Mesenchymal stem cell (in vitro differentiated cells and primary cell): ENCODE measurements around the gene KSR1.
"Not testable (repeated sequence)": the region's sequence is repeated elsewhere in the genome, so short reads cannot be mapped to it uniquely, and the experiment has no call there.

ENCODE experiments used
- DNase-seq: peaks from one replicate; pipeline ENCODE4 v3.0.0-alpha.2; 2013
- H2AFZ ChIP-seq: one replicate; pipeline ENCODE4 v1.6.1; 2013; ENCODE audit warnings: low read depth, mild to moderate bottlenecking, control low read depth, inconsistent platforms, low read length, moderate library complexity
- H2AK5ac ChIP-seq: 2 replicates; pipeline ENCODE4 v1.6.1; 2013; ENCODE audit warnings: low read length, moderate library complexity, mild to moderate bottlenecking, inconsistent platforms; ENCODE audit not compliant: severe bottlenecking
- H2BK120ac ChIP-seq: one replicate; pipeline ENCODE4 v1.6.1; 2013; ENCODE audit warnings: low read depth, mild to moderate bottlenecking, inconsistent platforms, low read length, moderate library complexity
- H2BK12ac ChIP-seq, 2 experiments: one replicate each; pipeline ENCODE4 v1.6.1; 2013; ENCODE audit warnings: inconsistent platforms in 2 of 2, low read length in 2 of 2, mild to moderate bottlenecking in 2 of 2, moderate library complexity in 2 of 2, control low read depth in 1 of 2
- H2BK15ac ChIP-seq: one replicate; pipeline ENCODE4 v1.6.1; 2013; ENCODE audit warnings: mild to moderate bottlenecking, low read depth, inconsistent platforms; ENCODE audit not compliant: poor library complexity, severe bottlenecking
- H2BK5ac ChIP-seq: 2 replicates; pipeline ENCODE4 v1.6.1; 2013; ENCODE audit warnings: low read depth, mild to moderate bottlenecking, low read length, control low read depth, inconsistent platforms; ENCODE audit not compliant: poor library complexity, severe bottlenecking
- H3K14ac ChIP-seq, 2 experiments: one replicate each; pipeline ENCODE4 v1.6.1; 2013; ENCODE audit warnings: inconsistent platforms in 2 of 2, low read length in 2 of 2, control low read depth in 1 of 2, mild to moderate bottlenecking in 1 of 2, moderate library complexity in 1 of 2
- H3K18ac ChIP-seq, 2 experiments: one replicate each; pipeline ENCODE4 v1.6.1; 2013; ENCODE audit warnings: inconsistent platforms in 2 of 2, low read length in 2 of 2, control low read depth in 1 of 2, low read depth in 1 of 2, mild to moderate bottlenecking in 1 of 2
- H3K23ac ChIP-seq, 2 experiments: one replicate each; pipeline ENCODE4 v1.6.1; 2013; ENCODE audit warnings: inconsistent platforms in 2 of 2, low read length in 2 of 2, mild to moderate bottlenecking in 2 of 2, moderate library complexity in 2 of 2, control low read depth in 1 of 2
- H3K27ac ChIP-seq: 2 replicates; pipeline ENCODE4 v1.5.1; 2013; ENCODE audit warnings: mild to moderate bottlenecking, moderate library complexity, low read length, control low read depth, inconsistent platforms; ENCODE audit not compliant: poor library complexity, severe bottlenecking
- H3K27me3 ChIP-seq, 2 experiments: 2 replicates each; pipeline versions ENCODE4 v1.6.1 to v1.7.0; 2013; ENCODE audit warnings: low read length in 2 of 2, mild to moderate bottlenecking in 2 of 2, moderate library complexity in 2 of 2, control low read depth in 1 of 2, inconsistent platforms in 1 of 2; ENCODE audit not compliant: control insufficient read depth in 1 of 2, insufficient read depth in 1 of 2
- H3K36me3 ChIP-seq, 2 experiments: 2 replicates each; pipeline versions ENCODE4 v1.6.1 to v1.7.0; 2013; ENCODE audit warnings: low read length in 2 of 2, control low read depth in 1 of 2, inconsistent platforms in 1 of 2, low read depth in 1 of 2, mild to moderate bottlenecking in 1 of 2; ENCODE audit not compliant: insufficient read depth in 2 of 2, control insufficient read depth in 1 of 2
- H3K4ac ChIP-seq, 2 experiments: one replicate each; pipeline ENCODE4 v1.6.1; 2013; ENCODE audit warnings: inconsistent platforms in 2 of 2, low read length in 2 of 2, mild to moderate bottlenecking in 2 of 2, moderate library complexity in 2 of 2, control low read depth in 1 of 2, low read depth in 1 of 2
- H3K4me1 ChIP-seq: 2 replicates; pipeline ENCODE4 v1.6.1; 2013; ENCODE audit warnings: low read depth, low read length, control low read depth; ENCODE audit not compliant: control insufficient read depth, insufficient read depth
- H3K4me2 ChIP-seq: 2 replicates; pipeline ENCODE4 v1.6.1; 2013; ENCODE audit warnings: low read length, mild to moderate bottlenecking, inconsistent platforms; ENCODE audit not compliant: poor library complexity, severe bottlenecking
- H3K4me3 ChIP-seq, 2 experiments: 2 replicates each; pipeline versions ENCODE4 v1.5.1 to v1.7.0; 2013; ENCODE audit warnings: low read length in 2 of 2, mild to moderate bottlenecking in 2 of 2, control low read depth in 1 of 2, low read depth in 1 of 2; ENCODE audit not compliant: insufficient read depth in 1 of 2
- H3K79me1 ChIP-seq: replicated peaks from 2 replicates; pipeline ENCODE4 v1.6.1; 2013; ENCODE audit warnings: mild to moderate bottlenecking, control low read depth, low read length, inconsistent platforms; ENCODE audit not compliant: poor library complexity, severe bottlenecking
- H3K9ac ChIP-seq: 2 replicates; pipeline ENCODE4 v1.7.0; 2013; ENCODE audit warnings: mild to moderate bottlenecking, low read length, moderate library complexity
- H3K9me3 ChIP-seq: 2 replicates; pipeline ENCODE4 v1.7.0; 2013; ENCODE audit warnings: mild to moderate bottlenecking, low read length; ENCODE audit not compliant: control insufficient read depth
- H4K8ac ChIP-seq: one replicate; pipeline ENCODE4 v1.6.1; 2013; ENCODE audit warnings: inconsistent platforms, mild to moderate bottlenecking, low read length, moderate library complexity
- H4K91ac ChIP-seq: one replicate; pipeline ENCODE4 v1.6.1; 2013; ENCODE audit warnings: mild to moderate bottlenecking, low read length, inconsistent platforms
- WGBS: methylation state at CpG from one replicate; pipeline ENCODE4 v1.1.7; 2013; ENCODE audit warnings: mixed read lengths; 5-methylcytosine and 5-hydroxymethylcytosine counted together

Gene KSR1

DNA sequence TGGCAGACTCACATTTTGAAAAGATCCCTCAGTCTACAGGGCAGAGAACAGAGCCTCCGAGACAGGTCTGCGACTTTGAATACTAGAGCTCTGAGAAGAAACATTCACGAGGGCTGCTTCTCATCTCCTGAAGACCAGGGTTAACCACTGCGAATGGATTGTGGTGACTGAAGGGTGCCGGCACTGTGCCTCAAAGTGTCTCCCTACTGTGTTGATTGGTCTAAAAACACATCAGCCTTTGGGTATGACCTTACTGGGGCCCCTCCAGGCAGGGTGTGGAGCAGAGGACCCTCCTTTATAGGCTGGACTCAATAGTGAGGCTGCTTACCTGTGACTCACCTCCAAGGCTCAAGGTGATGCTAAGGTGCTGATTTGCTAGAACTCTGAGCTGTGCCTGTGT lies 172.1 kb downstream of the KSR1 start:
- no peak overlapping the region for H3K27ac ChIP-seq
- peaks cover 17 to 35% of the 10 kb centered on the region in 2 experiments for H3K36me3 ChIP-seq
- H3K4me1 ChIP-seq, result peaks cover 13% of the 10 kb centered on the region
- H3K79me1 ChIP-seq, result no peaks in the 10 kb centered on the region
- H3K4me3 ChIP-seq, result no peak overlapping the region
- H3K18ac ChIP-seq, result no peak overlapping the region
- no peak overlapping the region for H4K8ac ChIP-seq
- H3K4me2 ChIP-seq, result no peak overlapping the region
- H2BK120ac ChIP-seq, result no peak overlapping the region
- H2BK15ac ChIP-seq, result no peak overlapping the region
- no peak overlapping the region for H3K14ac ChIP-seq
- no peaks in the 10 kb centered on the region for H3K27me3 ChIP-seq
- H4K91ac ChIP-seq, result no peak overlapping the region
- WGBS, result 96% methylated on average over 5 of the region's 5 CpGs
- H3K23ac ChIP-seq, result no peak overlapping the region
- no peak overlapping the region for H3K9ac ChIP-seq
- H3K4ac ChIP-seq, result no peak overlapping the region
- H2AK5ac ChIP-seq, result no peak overlapping the region
- H3K9me3 ChIP-seq, result no peaks in the 10 kb centered on the region
- H2BK12ac ChIP-seq, result no peak overlapping the region
- no peak overlapping the region for H2BK5ac ChIP-seq
- DNase-seq, result no peak
- H2AFZ ChIP-seq, result no peak overlapping the region

DNA sequence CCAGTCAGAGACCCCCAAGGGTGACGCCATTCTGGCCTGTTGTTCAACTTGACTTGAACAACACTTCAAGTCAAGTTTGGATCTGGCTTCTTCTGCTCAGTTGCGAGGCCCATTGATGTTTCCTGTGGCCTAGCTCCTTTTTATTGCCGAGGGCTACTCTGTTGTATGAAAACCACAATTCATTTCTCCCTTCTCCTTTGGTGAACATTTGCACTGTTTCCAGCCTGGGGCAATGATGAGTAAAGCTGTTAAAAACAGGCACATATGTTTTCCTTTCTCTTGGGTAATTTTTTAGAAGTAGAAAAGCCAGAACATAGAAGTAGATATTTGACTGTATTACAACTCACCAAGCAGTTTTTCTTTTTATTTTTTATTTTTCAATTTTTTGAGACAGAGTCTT lies 173.0 kb downstream of the KSR1 start:
- H3K4ac ChIP-seq, H3K27me3 ChIP-seq, H2BK5ac ChIP-seq, H3K23ac ChIP-seq, H4K91ac ChIP-seq, H3K4me3 ChIP-seq, H3K79me1 ChIP-seq, H2BK15ac ChIP-seq, H4K8ac ChIP-seq, H2AFZ ChIP-seq, H3K9me3 ChIP-seq, H3K18ac ChIP-seq, H2BK12ac ChIP-seq, H3K4me2 ChIP-seq, H2AK5ac ChIP-seq, DNase-seq, H3K9ac ChIP-seq, H3K27ac ChIP-seq, H3K14ac ChIP-seq, H2BK120ac ChIP-seq: not testable (repeated sequence)
- 93% methylated on average over 3 of the region's 3 CpGs for WGBS
- Histone ChIP-seq H3K4me1 (peaks cover 16% of the 10 kb centered on the region), H3K36me3 (peaks cover 8 to 26% of the 10 kb centered on the region in 2 experiments)

DNA sequence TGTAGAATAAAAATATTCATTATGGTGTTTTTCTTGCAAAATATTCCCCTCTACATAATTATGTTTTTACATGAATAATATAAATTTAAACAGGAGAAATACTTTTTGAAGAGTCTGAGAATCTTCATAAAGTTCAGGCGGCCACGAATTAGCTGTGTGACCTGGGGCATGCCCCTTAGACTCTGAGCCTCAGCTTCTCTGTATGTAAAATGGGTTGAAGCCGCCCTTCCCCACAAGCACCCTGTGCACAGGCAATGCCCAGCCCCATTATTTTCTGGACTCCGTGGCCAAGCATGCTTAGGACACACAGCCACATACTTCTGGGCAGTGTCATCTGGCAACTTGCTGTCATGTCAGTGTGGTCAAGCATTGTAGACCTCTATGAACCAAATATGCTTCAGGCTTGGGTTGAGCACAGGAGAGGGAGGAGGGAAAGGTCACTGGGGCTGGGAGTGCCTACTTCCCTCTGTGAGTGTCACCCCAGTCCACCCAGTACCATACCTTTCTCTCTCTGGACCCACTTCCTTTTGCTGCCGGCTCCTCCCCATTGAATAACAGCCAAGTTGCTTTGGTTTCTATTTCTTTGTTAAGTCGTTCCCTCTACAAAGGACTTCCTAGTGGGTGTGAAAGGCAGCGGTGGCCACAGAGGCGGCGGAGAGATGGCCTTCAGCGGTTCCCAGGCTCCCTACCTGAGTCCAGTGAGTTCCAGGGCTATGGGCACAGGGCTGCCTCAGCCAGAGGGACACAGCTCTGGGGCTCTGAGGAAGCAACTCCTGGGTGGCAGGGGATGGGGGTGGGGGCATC lies 174.6 kb downstream of the KSR1 start, which contains the start of gene LGALS9:
TSS of gene LGALS9 (plus strand) at position 582 of the 804 bp plus-strand sequence. CDS start at position 660, 78 bp downstream.
- Histone ChIP-seq H2AK5ac (no peak within 1 kb of the TSS), H2BK120ac (no peak within 1 kb of the TSS), H3K4me3 (no peak within 1 kb of the TSS), H3K36me3 (peaks cover 8 to 11% of the 10 kb centered on the region in 2 experiments), H2AFZ (no peak within 1 kb of the TSS), H3K9ac (peak within 1 kb of the TSS; percentile 32), H3K4me1 (peaks cover 16% of the 10 kb centered on the region), H3K23ac (no peak within 1 kb of the TSS), H2BK5ac (no peak within 1 kb of the TSS), H3K4me2 (no peak within 1 kb of the TSS), H3K79me1 (no peaks in the 10 kb centered on the region), H4K8ac (no peak within 1 kb of the TSS), H2BK12ac (no peak within 1 kb of the TSS), H3K9me3 (no peaks in the 10 kb centered on the region), H4K91ac (no peak within 1 kb of the TSS), H2BK15ac (no peak within 1 kb of the TSS), H3K14ac (no peak within 1 kb of the TSS), H3K27me3 (no peaks in the 10 kb centered on the region), H3K27ac (no peak within 1 kb of the TSS), H3K4ac (no peak within 1 kb of the TSS), H3K18ac (no peak within 1 kb of the TSS)
- DNase-seq, result peak; percentile 19
- 83% methylated on average over 10 of the region's 10 CpGs for WGBS

DNA sequence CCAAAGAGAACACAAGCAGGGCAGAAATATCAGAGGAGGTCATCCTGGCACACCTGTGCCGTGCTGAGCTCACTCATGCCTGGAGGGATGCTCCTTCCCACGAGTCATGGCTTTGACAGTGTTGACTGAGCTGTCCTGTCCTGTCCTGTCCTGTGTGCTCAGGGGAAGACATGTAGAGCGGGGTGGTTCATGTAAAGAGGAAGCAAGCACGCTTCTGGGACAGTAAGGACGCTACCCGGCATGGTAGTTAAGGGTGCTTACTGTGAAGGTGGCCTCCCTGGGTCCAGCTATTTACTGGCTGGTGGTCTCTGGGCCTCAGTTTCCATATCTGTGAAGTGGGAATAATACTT lies 175.1 kb downstream of the KSR1 start:
- Histone ChIP-seq H4K91ac (no peak overlapping the region), H3K4me2 (no peak overlapping the region), H3K79me1 (no peaks in the 10 kb centered on the region), H2BK5ac (no peak overlapping the region), H3K9ac (peak overlapping the region; percentile 32), H3K9me3 (no peaks in the 10 kb centered on the region), H3K27me3 (no peaks in the 10 kb centered on the region), H2AFZ (no peak overlapping the region), H2AK5ac (no peak overlapping the region), H3K18ac (no peak overlapping the region), H4K8ac (no peak overlapping the region), H2BK12ac (no peak overlapping the region), H3K14ac (no peak overlapping the region), H3K27ac (no peak overlapping the region), H2BK15ac (no peak overlapping the region), H2BK120ac (no peak overlapping the region), H3K4me1 (peaks cover 16% of the 10 kb centered on the region), H3K4me3 (no peak overlapping the region), H3K23ac (no peak overlapping the region), H3K4ac (no peak overlapping the region), H3K36me3 (peaks cover 6% of the 10 kb centered on the region in 2 experiments)
- no peak for DNase-seq
- 90% methylated on average over 6 of the region's 6 CpGs for WGBS
